Cardiac muscle cell (in vitro differentiated cells and primary cell): Measurements from ENCODE around the gene SLC5A12. TPM values are rescaled to one million over a fixed set of nuclear protein-coding genes. Genes with fewer than 3 reads are reported as not detected.

Source experiments
- DNase-seq, 2 donors: peaks; one replicate each; pipeline versions ENCODE4 v3.0.0 to v3.0.0-alpha.2; 2010 to 2017; ENCODE audit warnings: low read depth in 1 of 2, low spot score in 1 of 2
- H3K27ac ChIP-seq: fragments of 200-600 bp; sonication (generic); 2 replicates; pipeline ENCODE4 v1.5.1; 2016
- H3K27me3 ChIP-seq: fragments of 200-600 bp; sonication (generic); 2 replicates; pipeline ENCODE4 v1.6.0; 2016; ENCODE audit warnings: control low read depth
- H3K36me3 ChIP-seq: fragments of 200-600 bp; sonication (generic); 2 replicates; pipeline ENCODE4 v1.5.1; 2016; ENCODE audit warnings: control low read depth
- H3K4me1 ChIP-seq: fragments of 200-600 bp; sonication (generic); 2 replicates; pipeline ENCODE4 v1.8.1; 2017; ENCODE audit warnings: low read depth, mild to moderate bottlenecking, mixed run types
- H3K4me3 ChIP-seq: fragments of 200-600 bp; sonication (generic); 2 replicates; pipeline ENCODE4 v1.5.1; 2016; ENCODE audit warnings: mild to moderate bottlenecking
- H3K9me3 ChIP-seq: fragments of 200-600 bp; sonication (generic); 2 replicates; pipeline ENCODE4 v1.5.1; 2017; ENCODE audit warnings: low read depth, mild to moderate bottlenecking, control low read depth
- CTCF ChIP-seq: IDR thresholded peaks from 2 replicates; pipeline ENCODE4 v1.5.1; 2012; ENCODE audit warnings: low read depth, mild to moderate bottlenecking, low read length
- polyA plus RNA-seq: library from polyadenylated mRNA; unstranded; fragments of >200 nt; fragmentation: Nextera tagmentation; extraction: Ambion mirVana; gene quantifications from 2 replicates; pipeline ENCODE4 v1.2.1, GENCODE V29; 2016
- total RNA-seq: library from RNA; depleted of rRNA; stranded (reverse); fragments of >200 nt; gene quantifications from 2 replicates; pipeline ENCODE4 v1.2.3, GENCODE V29; 2016

Gene SLC5A12
- total and polyA plus RNA-seq, 2 experiments from 2014 or later = 0.18 to 0.33 TPM

- no peak for DNase-seq
Measured at GRCh38 chr11:26764315-26764714, 42.5 kb upstream of the SLC5A12 start.

GRCh38 chr11:26762089-26762488, 40.2 kb upstream of the SLC5A12 start:
- Histone ChIP-seq H3K4me3 (no peak overlapping the region), H3K4me1 (peaks cover 10% of the 10 kb centered on the region), H3K9me3 (no peaks in the 10 kb centered on the region), H3K27ac (no peak overlapping the region), H3K36me3 (no peaks in the 10 kb centered on the region), H3K27me3 (no peaks in the 10 kb centered on the region)
- no peak for DNase-seq
- TF ChIP-seq CTCF = no peak

More at GRCh38 chr11:26764315-26764714, 42.5 kb upstream of the SLC5A12 start:
- TF ChIP-seq CTCF = no peak
- Histone ChIP-seq H3K27ac (no peak overlapping the region), H3K36me3 (no peaks in the 10 kb centered on the region), H3K27me3 (no peaks in the 10 kb centered on the region), H3K9me3 (no peaks in the 10 kb centered on the region), H3K4me3 (no peak overlapping the region), H3K4me1 (no peaks in the 10 kb centered on the region)

GRCh38 chr11:26761361-26761809, 39.5 kb upstream of the SLC5A12 start:
- Histone ChIP-seq H3K9me3 (no peaks in the 10 kb centered on the region), H3K4me1 (peaks cover 10% of the 10 kb centered on the region), H3K4me3 (no peak overlapping the region), H3K36me3 (no peaks in the 10 kb centered on the region), H3K27ac (no peak overlapping the region), H3K27me3 (no peaks in the 10 kb centered on the region)
- peak in 1 of 2 donors; percentile 11 for DNase-seq
- TF ChIP-seq CTCF = no peak

GRCh38 chr11:26757995-26758394, 36.1 kb upstream of the SLC5A12 start:
- no peak for TF ChIP-seq CTCF
- Histone ChIP-seq H3K27me3 (no peaks in the 10 kb centered on the region), H3K9me3 (no peaks in the 10 kb centered on the region), H3K4me1 (peaks cover 10% of the 10 kb centered on the region), H3K36me3 (no peaks in the 10 kb centered on the region), H3K4me3 (no peak overlapping the region), H3K27ac (no peak overlapping the region)
- peak in 1 of 2 donors; percentile 2 for DNase-seq

GRCh38 chr11:26755762-26756161, 33.9 kb upstream of the SLC5A12 start:
- Histone ChIP-seq H3K9me3 (no peaks in the 10 kb centered on the region), H3K27ac (no peak overlapping the region), H3K27me3 (no peaks in the 10 kb centered on the region), H3K4me3 (no peak overlapping the region), H3K36me3 (no peaks in the 10 kb centered on the region), H3K4me1 (peaks cover 10% of the 10 kb centered on the region)
- no peak for TF ChIP-seq CTCF
- DNase-seq = no peak
